ENCODE results near the gene CDH13.

CDH13 gene

GRCh38 chr16:83305092-83305491, 678.3 kb downstream of the CDH13 start:
- in situ Hi-C loops (cut with HindIII; ENCODE audit: low sequenced_read_pairs), result no loop called here
- DNase-seq (ENCODE audit: low read depth, low spot score), result peak; percentile 78
- H3K4me3 ChIP-seq (ENCODE audit: low read depth, low read length), result no peak overlapping the region
- no peak for TF ChIP-seq CTCF (IDR thresholded peaks at IDR 0.05; ENCODE audit: low read depth, low read length)

GRCh38 chr16:83306961-83307593, 680.3 kb downstream of the CDH13 start:
- in situ Hi-C loops (cut with HindIII; ENCODE audit: low sequenced_read_pairs), result no loop called here
- no peak for DNase-seq (ENCODE audit: low read depth, low spot score)
- H3K4me3 ChIP-seq (ENCODE audit: low read depth, low read length), result no peak overlapping the region
- no peak for TF ChIP-seq CTCF (IDR thresholded peaks at IDR 0.05; ENCODE audit: low read depth, low read length)

- no peak for TF ChIP-seq CTCF (IDR thresholded peaks at IDR 0.05; ENCODE audit: low read depth, low read length)
Measured at GRCh38 chr16:83307594-83307992, 680.8 kb downstream of the CDH13 start.

GRCh38 chr16:83308414-83308813, 681.6 kb downstream of the CDH13 start:
- no peak overlapping the region for H3K4me3 ChIP-seq (ENCODE audit: low read depth, low read length)
- no peak for TF ChIP-seq CTCF (IDR thresholded peaks at IDR 0.05; ENCODE audit: low read depth, low read length)
- in situ Hi-C loops (cut with HindIII; ENCODE audit: low sequenced_read_pairs), result no loop called here
- peak; percentile 61 for DNase-seq (ENCODE audit: low read depth, low spot score)

More at GRCh38 chr16:83307594-83307992, 680.8 kb downstream of the CDH13 start:
- DNase-seq (ENCODE audit: low read depth, low spot score), result no peak
- no peak overlapping the region for H3K4me3 ChIP-seq (ENCODE audit: low read depth, low read length)
- in situ Hi-C loops (cut with HindIII; ENCODE audit: low sequenced_read_pairs), result no loop called here

GRCh38 chr16:83310816-83311215, 684.0 kb downstream of the CDH13 start:
- TF ChIP-seq CTCF (IDR thresholded peaks at IDR 0.05; ENCODE audit: low read depth, low read length), result no peak
- no peak for DNase-seq (ENCODE audit: low read depth, low spot score)
- no peak overlapping the region for H3K4me3 ChIP-seq (ENCODE audit: low read depth, low read length)
- in situ Hi-C loops (cut with HindIII; ENCODE audit: low sequenced_read_pairs), result no loop called here

GRCh38 chr16:83312015-83312717, 685.4 kb downstream of the CDH13 start:
- no peak for TF ChIP-seq CTCF (IDR thresholded peaks at IDR 0.05; ENCODE audit: low read depth, low read length)

More at GRCh38 chr16:83312015-83312717, 685.4 kb downstream of the CDH13 start:
- in situ Hi-C loops (cut with HindIII; ENCODE audit: low sequenced_read_pairs), result no loop called here
- no peak for DNase-seq (ENCODE audit: low read depth, low spot score)
- no peak overlapping the region for H3K4me3 ChIP-seq (ENCODE audit: low read depth, low read length)

Data from astrocyte of the spinal cord (primary cell).